HepG2 (cell line): ENCODE results near the gene C3orf52. TPM values are rescaled to one million over a fixed set of nuclear protein-coding genes. Genes with fewer than 3 reads are reported as not detected.

Source experiments
- ATAC-seq: fragments of 200-7000 bp; cut with Tn5 transposase; 3 replicates; pipeline ENCODE4 v1.9.1; 2020; ENCODE audit warnings: mild to moderate bottlenecking, moderate library complexity
- BruUV-seq: library from RNA; stranded (reverse); fragments of 400-500 nt; replicated peaks from 2 replicates; lab custom pipeline; 2021; lab: Mats Ljungman, UMichigan
- CTCF ChIA-PET: fragments of 300-600 bp; formaldehyde crosslinking; extraction: SDS; loops from one replicate; lab custom pipeline; 2021; ENCODE audit warnings: low total read pairs, inconsistent platforms, low intra/inter-chr PET ratio; lab: Yijun Ruan, JAX
- POLR2A ChIA-PET: fragments of 350-600 bp; sonication (Branson Sonifier 250); formaldehyde crosslinking; loops from one replicate; lab custom pipeline; 2020; ENCODE audit warnings: antibody characterized with exemption, inconsistent platforms; lab: Yijun Ruan, JAX
- DNase-seq: peaks from one replicate; pipeline ENCODE4 v3.0.0-alpha.2; 2015; ENCODE audit warnings: low spot score
- FAIRE-seq: peaks from 3 replicates; lab custom pipeline; 2011; peaks lifted over from hg19 to GRCh38; lab: Jason Lieb, UNC
- H2AFZ ChIP-seq: one replicate; pipeline ENCODE4 v1.6.1; 2011; ENCODE audit warnings: low read length, inconsistent platforms
- H3K27ac ChIP-seq: fragments of 300-600 bp; 3 replicates; pipeline ENCODE4 v1.8.0; 2011; ENCODE audit warnings: mixed run types, mild to moderate bottlenecking, mixed read lengths, low read length, inconsistent platforms; ENCODE audit not compliant: insufficient read depth; ENCODE audit errors: extremely low read length
- H3K27me3 ChIP-seq, 2 experiments: fragments of 200-600 bp in 1 of 2; 2 replicates in 1 of 2; 3 replicates in 1 of 2; pipeline versions ENCODE4 v1.6.0 to v1.8.0; 2011; ENCODE audit warnings: low read length in 2 of 2, mild to moderate bottlenecking in 2 of 2, moderate library complexity in 2 of 2, inconsistent platforms in 1 of 2; ENCODE audit not compliant: insufficient read depth in 2 of 2, control insufficient read depth in 1 of 2
- H3K36me3 ChIP-seq, 2 experiments: fragments of 200-600 bp in 1 of 2; replicated peaks in 1 of 2; 2 replicates in 1 of 2; 3 replicates in 1 of 2; pipeline versions ENCODE4 v1.5.1 to v1.8.0; 2011; ENCODE audit warnings: low read length in 2 of 2, inconsistent platforms in 1 of 2; ENCODE audit not compliant: insufficient read depth in 2 of 2, control insufficient read depth in 1 of 2
- H3K4me1 ChIP-seq: 2 replicates; pipeline ENCODE4 v1.5.1; 2012; ENCODE audit warnings: low read length, inconsistent platforms; ENCODE audit not compliant: insufficient read depth
- H3K4me2 ChIP-seq: 2 replicates; pipeline ENCODE4 v1.6.0; 2011; ENCODE audit warnings: low read depth, low read length, inconsistent platforms
- H3K4me3 ChIP-seq, 3 experiments: fragments of 200-600 bp in 1 of 3; sonication (generic), shearing (Covaris generic) in 1 of 3; replicated peaks in 1 of 3; 2 replicates each; pipeline ENCODE4 v1.5.1; 2011 to 2016; ENCODE audit warnings: low read length in 3 of 3, inconsistent platforms in 2 of 3, low read depth in 2 of 3, mild to moderate bottlenecking in 2 of 3, control low read depth in 1 of 3, mixed read lengths in 1 of 3; ENCODE audit not compliant: insufficient read depth in 1 of 3
- H3K79me2 ChIP-seq: one replicate; pipeline ENCODE4 v1.6.1; 2011; ENCODE audit warnings: low read length, inconsistent platforms; ENCODE audit not compliant: insufficient read depth
- H3K9ac ChIP-seq: 2 replicates; pipeline ENCODE4 v1.6.0; 2011; ENCODE audit warnings: mild to moderate bottlenecking, low read depth, low read length, inconsistent platforms; ENCODE audit not compliant: insufficient read depth
- H3K9me3 ChIP-seq: 2 replicates; pipeline ENCODE4 v1.5.1; 2012; ENCODE audit warnings: mild to moderate bottlenecking, low read length
- H4K20me1 ChIP-seq: 2 replicates; pipeline ENCODE4 v1.6.0; 2011; ENCODE audit warnings: inconsistent platforms, mild to moderate bottlenecking, low read length, moderate library complexity; ENCODE audit not compliant: insufficient read depth
- NBN ChIP-seq: fragments of 450-650 bp; conservative IDR thresholded peaks from 2 replicates; pipeline ENCODE4 v1.6.1; 2017
- ZNF564 ChIP-seq: sonication (generic); formaldehyde crosslinking; IDR thresholded peaks from 2 replicates; pipeline ENCODE4 v1.8.1; 2023; ENCODE audit warnings: mild to moderate bottlenecking, missing genetic modification reagents
- WGBS: methylation state at CpG from one replicate; pipeline ENCODE4 v1.1.6; 2017; ENCODE audit warnings: low lambda C conversion rate; 5-methylcytosine and 5-hydroxymethylcytosine counted together
- in situ Hi-C: cut with HindIII; loops from 2 replicates; pipeline ENCODE4 v1.10.0; 2017; ENCODE audit warnings: low pct_unique_long_range_greater_than_20kb; ENCODE audit not compliant: extremely low pct_ligation_motif_present
- intact Hi-C: fragments of 100-400 bp; cut with micrococcal nuclease; formaldehyde crosslinking; loops from one replicate; pipeline ENCODE4 v1.10.0; 2022; ENCODE audit not compliant: unreplicated experiment
- polyA plus RNA-seq, 8 experiments: library from polyadenylated mRNA; depleted of rRNA in 3 of 8; stranded (reverse) in 7 of 8; unstranded in 1 of 8; fragments of >200 nt; fragmentation: Illumina TruSeq in 4 of 8; extraction: Trizol in 4 of 8; gene quantifications; 2 replicates each; pipeline versions ENCODE4 v1.2.1 to v1.2.3, GENCODE V29; 2011 to 2016; ENCODE audit warnings: low read depth in 4 of 8, missing spikeins in 1 of 8, mixed read lengths in 1 of 8; ENCODE audit not compliant: insufficient read depth in 1 of 8
- total RNA-seq, 5 experiments: library from RNA; depleted of rRNA; stranded (reverse); fragments of >200 nt; fragmentation: Illumina TruSeq; extraction: Trizol; gene quantifications; 2 replicates each; pipeline ENCODE4 v1.2.3, GENCODE V29; 2016; ENCODE audit warnings: low read depth in 1 of 5
- TF ChIP-seq, protein P1 (sequence below): sonication (generic); formaldehyde crosslinking; IDR thresholded peaks from 2 replicates; pipeline ENCODE4 v1.5.0; 2020; ENCODE audit warnings: missing genetic modification reagents
- TF ChIP-seq, protein P2 (sequence below): fragments of 450-650 bp; IDR thresholded peaks from 2 replicates; pipeline ENCODE4 v1.6.1; 2016

The C3orf52 gene
- total and polyA plus RNA-seq, 2 of the 13 experiments (the other 11 are each of a cell fraction or from before 2014, with no cell fraction given) = 0.79 to 1.2 TPM

- no peak for TF ChIP-seq NBN
- TF ChIP-seq, protein P1, sequence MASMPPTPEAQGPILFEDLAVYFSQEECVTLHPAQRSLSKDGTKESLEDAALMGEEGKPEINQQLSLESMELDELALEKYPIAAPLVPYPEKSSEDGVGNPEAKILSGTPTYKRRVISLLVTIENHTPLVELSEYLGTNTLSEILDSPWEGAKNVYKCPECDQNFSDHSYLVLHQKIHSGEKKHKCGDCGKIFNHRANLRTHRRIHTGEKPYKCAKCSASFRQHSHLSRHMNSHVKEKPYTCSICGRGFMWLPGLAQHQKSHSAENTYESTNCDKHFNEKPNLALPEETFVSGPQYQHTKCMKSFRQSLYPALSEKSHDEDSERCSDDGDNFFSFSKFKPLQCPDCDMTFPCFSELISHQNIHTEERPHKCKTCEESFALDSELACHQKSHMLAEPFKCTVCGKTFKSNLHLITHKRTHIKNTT (CRISPR knock-in tag) = no peak
These were observed 43.9 kb downstream of the C3orf52 start (continued) for GRCh38 chr3:112129925-112130637.

- WGBS = 18% methylated on average over 3 of the region's 3 CpGs
- no peak overlapping the region for H3K4me2 ChIP-seq
- intact Hi-C loops (loop anchor here (10.0 kb wide), 1 partner anchor 164 kb away; the partner anchor contains the start of gene SLC9C1), in situ Hi-C loops (loop anchor here (10.0 kb wide), 1 partner anchor 384 kb away; no protein-coding TSS in a partner anchor)
- ChIA-PET POLR2A (no interaction called here), CTCF (no interaction called here)
- no peak for DNase-seq
- no peak overlapping the region for H3K4me3 ChIP-seq
- no TSS peak for BruUV-seq
- no peaks in the 10 kb centered on the region for H4K20me1 ChIP-seq
- no peaks in the 10 kb centered on the region for H3K4me1 ChIP-seq
- no peaks in the 10 kb centered on the region; a peak in 1 of 5 replicates for H3K27me3 ChIP-seq
- H3K9ac ChIP-seq = no peak overlapping the region
- H2AFZ ChIP-seq = no peak overlapping the region
- no peaks in the 10 kb centered on the region for H3K9me3 ChIP-seq
- no peak for ATAC-seq
- no peaks in the 10 kb centered on the region for H3K36me3 ChIP-seq
- no peak for TF ChIP-seq ZNF564 (CRISPR knock-in tag)
- TF ChIP-seq, protein P2, sequence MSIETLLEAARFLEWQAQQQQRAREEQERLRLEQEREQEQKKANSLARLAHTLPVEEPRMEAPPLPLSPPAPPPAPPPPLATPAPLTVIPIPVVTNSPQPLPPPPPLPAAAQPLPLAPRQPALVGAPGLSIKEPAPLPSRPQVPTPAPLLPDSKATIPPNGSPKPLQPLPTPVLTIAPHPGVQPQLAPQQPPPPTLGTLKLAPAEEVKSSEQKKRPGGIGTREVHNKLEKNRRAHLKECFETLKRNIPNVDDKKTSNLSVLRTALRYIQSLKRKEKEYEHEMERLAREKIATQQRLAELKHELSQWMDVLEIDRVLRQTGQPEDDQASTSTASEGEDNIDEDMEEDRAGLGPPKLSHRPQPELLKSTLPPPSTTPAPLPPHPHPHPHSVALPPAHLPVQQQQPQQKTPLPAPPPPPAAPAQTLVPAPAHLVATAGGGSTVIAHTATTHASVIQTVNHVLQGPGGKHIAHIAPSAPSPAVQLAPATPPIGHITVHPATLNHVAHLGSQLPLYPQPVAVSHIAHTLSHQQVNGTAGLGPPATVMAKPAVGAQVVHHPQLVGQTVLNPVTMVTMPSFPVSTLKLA = 0 out of 2 replicates have a peak, but pooled peaks have one; percentile 8
- TF ChIP-seq, all 625 proteins: peak for 1
- FAIRE-seq = no peak
- no peaks in the 10 kb centered on the region for H3K79me2 ChIP-seq
- no peak overlapping the region for H3K27ac ChIP-seq
These were observed 44.4 kb downstream of the C3orf52 start for GRCh38 chr3:112130638-112130993.
